ENCODE measurements around the gene HTR3A.
"Not testable (repeated sequence)": the region's sequence is repeated elsewhere in the genome, so short reads cannot be mapped to it uniquely, and the experiment has no call there.

Gene HTR3A

DNA sequence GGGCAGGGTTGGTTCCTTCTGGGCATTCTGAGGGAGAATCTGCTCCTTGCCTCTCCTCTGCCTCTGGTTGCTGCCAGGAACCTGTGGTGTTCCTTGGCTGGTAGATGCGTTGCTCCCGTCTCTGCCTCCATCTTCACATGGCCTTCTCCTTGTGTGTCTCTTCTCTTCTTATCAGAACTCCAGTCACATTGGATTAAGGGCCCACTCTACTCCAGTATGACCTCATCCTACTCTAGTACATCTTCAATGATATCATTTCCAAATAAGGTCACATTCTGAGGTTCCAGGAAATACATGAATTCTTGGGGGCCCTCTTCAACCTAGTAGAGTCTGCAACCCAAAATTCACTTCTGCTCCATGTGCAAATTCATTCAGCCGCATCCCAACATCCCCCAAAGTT is 37.0 kb upstream of the HTR3A start:
- in situ Hi-C loops (cut with HindIII; ENCODE audit: low sequenced_read_pairs), result no loop called here
- TF ChIP-seq, protein P1, sequence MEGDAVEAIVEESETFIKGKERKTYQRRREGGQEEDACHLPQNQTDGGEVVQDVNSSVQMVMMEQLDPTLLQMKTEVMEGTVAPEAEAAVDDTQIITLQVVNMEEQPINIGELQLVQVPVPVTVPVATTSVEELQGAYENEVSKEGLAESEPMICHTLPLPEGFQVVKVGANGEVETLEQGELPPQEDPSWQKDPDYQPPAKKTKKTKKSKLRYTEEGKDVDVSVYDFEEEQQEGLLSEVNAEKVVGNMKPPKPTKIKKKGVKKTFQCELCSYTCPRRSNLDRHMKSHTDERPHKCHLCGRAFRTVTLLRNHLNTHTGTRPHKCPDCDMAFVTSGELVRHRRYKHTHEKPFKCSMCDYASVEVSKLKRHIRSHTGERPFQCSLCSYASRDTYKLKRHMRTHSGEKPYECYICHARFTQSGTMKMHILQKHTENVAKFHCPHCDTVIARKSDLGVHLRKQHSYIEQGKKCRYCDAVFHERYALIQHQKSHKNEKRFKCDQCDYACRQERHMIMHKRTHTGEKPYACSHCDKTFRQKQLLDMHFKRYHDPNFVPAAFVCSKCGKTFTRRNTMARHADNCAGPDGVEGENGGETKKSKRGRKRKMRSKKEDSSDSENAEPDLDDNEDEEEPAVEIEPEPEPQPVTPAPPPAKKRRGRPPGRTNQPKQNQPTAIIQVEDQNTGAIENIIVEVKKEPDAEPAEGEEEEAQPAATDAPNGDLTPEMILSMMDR (IDR thresholded peaks at IDR 0.05; ENCODE audit: low read depth, low read length, missing control alignments), result no peak
- no peak for DNase-seq (ENCODE audit: low read depth)
- no peak overlapping the region for H3K4me3 ChIP-seq (ENCODE audit: low read depth, low read length)

GRCh38 chr11:113942256-113942655 is 32.7 kb upstream of the HTR3A start:
- no peak overlapping the region for H3K4me3 ChIP-seq (ENCODE audit: low read depth, low read length)
- in situ Hi-C loops (cut with HindIII; ENCODE audit: low sequenced_read_pairs), result no loop called here
- TF ChIP-seq, protein P1 (IDR thresholded peaks at IDR 0.05; ENCODE audit: low read depth, low read length, missing control alignments), result no peak
- no peak for DNase-seq (ENCODE audit: low read depth)

DNA sequence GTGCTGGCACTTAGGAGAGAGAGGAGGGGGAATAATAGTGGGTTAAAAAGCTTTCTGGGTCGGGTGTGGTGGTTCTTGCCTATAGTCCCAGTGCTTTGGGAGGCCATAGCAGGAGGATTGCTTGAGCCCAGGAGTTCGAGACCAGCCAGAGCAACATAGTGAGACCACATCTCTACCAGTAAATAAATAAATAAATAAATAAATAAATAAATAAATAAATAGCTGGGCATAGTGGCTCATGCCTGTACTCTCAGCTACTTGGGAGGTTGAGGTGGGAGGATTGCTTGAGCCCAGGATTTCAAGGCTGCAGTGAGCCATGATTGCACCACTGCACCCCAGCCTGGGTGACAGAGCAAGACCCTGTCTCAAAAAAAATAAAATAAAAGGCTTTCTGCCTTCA is 28.7 kb upstream of the HTR3A start:
- H3K4me3 ChIP-seq (ENCODE audit: low read depth, low read length); DNase-seq (ENCODE audit: low read depth); in situ Hi-C loops (cut with HindIII; ENCODE audit: low sequenced_read_pairs): not testable (repeated sequence)

GRCh38 chr11:113947994-113948393 is 26.9 kb upstream of the HTR3A start:
- no peak for DNase-seq (ENCODE audit: low read depth)
- no peak overlapping the region for H3K4me3 ChIP-seq (ENCODE audit: low read depth, low read length)
- in situ Hi-C loops (cut with HindIII; ENCODE audit: low sequenced_read_pairs), result no loop called here
- TF ChIP-seq, protein P1 (IDR thresholded peaks at IDR 0.05; ENCODE audit: low read depth, low read length, missing control alignments), result no peak

DNA sequence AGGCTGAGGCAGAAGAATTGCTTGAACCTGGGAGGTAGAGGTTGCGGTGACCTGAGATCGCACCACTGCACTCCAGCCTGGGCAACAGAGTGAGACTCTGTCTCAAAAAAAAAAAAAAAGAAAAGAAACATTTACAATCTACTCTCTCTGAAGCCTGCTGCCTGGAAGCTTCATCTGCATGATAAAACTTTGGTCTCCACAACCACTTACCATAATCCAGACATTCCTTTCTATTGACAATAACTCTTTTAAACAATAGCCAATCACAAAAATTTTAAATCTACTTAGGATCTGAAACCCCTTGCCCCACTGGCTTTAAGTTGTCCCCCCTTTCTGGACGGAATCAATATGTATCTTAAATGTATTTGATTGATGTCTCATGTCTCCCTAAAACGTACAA is 25.0 kb upstream of the HTR3A start:
- in situ Hi-C loops (cut with HindIII; ENCODE audit: low sequenced_read_pairs), result no loop called here

GRCh38 chr11:113951537-113951936 is 23.4 kb upstream of the HTR3A start:
- in situ Hi-C loops (cut with HindIII; ENCODE audit: low sequenced_read_pairs), result no loop called here
- no peak for DNase-seq (ENCODE audit: low read depth)
- TF ChIP-seq, protein P1 (IDR thresholded peaks at IDR 0.05; ENCODE audit: low read depth, low read length, missing control alignments), result no peak
- no peak overlapping the region for H3K4me3 ChIP-seq (ENCODE audit: low read depth, low read length)

More for the DNA sequence above, 25.0 kb upstream of the HTR3A start:
- TF ChIP-seq, protein P1 (IDR thresholded peaks at IDR 0.05; ENCODE audit: low read depth, low read length, missing control alignments), result no peak
- H3K4me3 ChIP-seq (ENCODE audit: low read depth, low read length), result no peak overlapping the region
- DNase-seq (ENCODE audit: low read depth), result no peak

DNA sequence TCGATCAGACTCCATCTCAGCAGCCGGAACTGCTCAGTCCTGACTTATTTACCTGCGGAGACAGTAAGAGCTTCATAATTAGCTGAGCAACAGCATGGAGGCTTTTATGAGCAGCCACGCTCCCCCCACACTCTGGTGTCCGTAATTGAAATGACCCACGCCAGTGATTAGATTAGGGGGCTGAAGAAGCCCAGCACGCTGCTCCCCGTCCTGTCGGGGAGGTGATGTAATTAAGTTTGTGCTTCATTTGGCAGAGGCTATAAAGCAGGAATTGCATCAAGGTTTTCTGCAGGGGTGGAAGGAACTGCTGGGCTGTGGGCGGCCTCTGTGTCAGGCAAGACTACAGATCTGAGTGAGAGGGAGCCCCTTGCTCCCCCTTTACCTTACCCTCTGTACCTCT is 22.8 kb upstream of the HTR3A start:
- in situ Hi-C loops (cut with HindIII; ENCODE audit: low sequenced_read_pairs), result no loop called here
- H3K4me3 ChIP-seq (ENCODE audit: low read depth, low read length), result no peak overlapping the region
- TF ChIP-seq, protein P1 (IDR thresholded peaks at IDR 0.05; ENCODE audit: low read depth, low read length, missing control alignments), result no peak
- DNase-seq (ENCODE audit: low read depth), result no peak

Measured in astrocyte of the cerebellum (primary cell).